ENCODE measurements around the gene TMEM151B. TPM values are rescaled to one million over a fixed set of nuclear protein-coding genes. Genes with fewer than 3 reads are reported as not detected.

TMEM151B gene
- total RNA-seq, 1 experiment from 2014 or later, result not detected

DNA sequence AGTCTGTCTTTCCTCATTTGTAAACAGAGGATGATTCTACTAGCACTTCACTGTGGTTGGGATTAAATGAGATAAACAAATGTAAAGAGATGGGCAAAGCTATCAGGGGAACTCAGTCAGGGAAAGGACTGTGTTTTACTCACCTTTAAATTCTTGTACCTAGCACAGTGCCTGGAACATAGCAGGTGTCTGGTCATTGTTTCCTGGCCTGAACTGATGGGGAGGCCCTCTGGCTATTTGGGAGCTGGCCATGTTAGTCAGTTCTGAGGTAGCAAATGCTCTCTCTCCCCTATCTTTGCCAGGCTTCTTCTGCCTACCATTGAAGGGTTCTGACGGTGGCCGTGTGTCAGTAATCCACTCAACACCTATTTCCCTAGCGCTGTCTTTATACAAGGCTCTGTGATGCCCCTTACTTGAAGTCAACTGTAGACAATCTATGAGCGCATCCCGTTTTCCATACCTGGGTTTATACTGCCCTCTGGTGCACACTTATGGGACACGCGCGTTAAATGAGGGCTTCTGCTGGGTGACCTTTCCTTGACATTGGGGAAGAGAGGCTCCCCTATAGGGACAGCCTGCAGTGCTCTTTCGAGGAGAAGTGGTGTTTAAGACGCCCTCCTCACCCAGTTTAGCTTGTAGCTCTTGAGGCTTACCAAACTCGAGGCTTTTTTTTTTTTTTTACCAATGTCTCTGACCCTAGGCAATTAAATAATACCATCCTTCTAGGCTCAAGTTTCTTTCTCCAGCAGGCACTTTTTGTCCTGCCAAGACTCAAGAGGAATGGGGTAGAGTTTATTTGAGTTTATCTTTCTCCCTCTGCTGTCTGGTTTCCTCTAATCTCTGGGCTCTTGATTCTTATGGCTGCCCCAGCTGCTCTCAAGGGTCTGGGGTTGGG lies 68.2 kb downstream of the TMEM151B start:
- peak; percentile 54 for DNase-seq (ENCODE audit: low read depth, low spot score)
- RAD21 ChIA-PET (ENCODE audit: low non-redundant PET in 1 of 2, low total read pairs in 2 of 2, uncharacterized antibody in 2 of 2, unreplicated experiment in 2 of 2), result interaction anchor here in 1 of 2 experiments (0.7 to 0.8 kb wide), 2 partner anchors 18 to 72 kb away, joined by 3 to 4 read pairs; no protein-coding TSS in a partner anchor
- H3K4me2 ChIP-seq (ENCODE audit: low read length), result no peak overlapping the region
- no peaks in the 10 kb centered on the region for H3K9me2 ChIP-seq (ENCODE audit: insufficient read depth)
- peak; percentile 97 for ATAC-seq
- no peaks in the 10 kb centered on the region for H3K4me1 ChIP-seq (ENCODE audit: control insufficient read depth in 1 of 2, insufficient read depth in 2 of 2, low read length in 2 of 2)
- BruUV-seq (replicated peaks), result no TSS peak
- no peaks in the 10 kb centered on the region for H3K36me3 ChIP-seq (ENCODE audit: control insufficient read depth in 1 of 2, insufficient read depth in 2 of 2, low read length in 2 of 2)
- H3K9ac ChIP-seq (ENCODE audit: low read length), result no peak overlapping the region
- POLR2A ChIA-PET, result interaction anchor here (2.1 kb wide), 1 partner anchor 70 kb away, joined by 6 read pairs; no protein-coding TSS in a partner anchor
- H3K9me3 ChIP-seq (ENCODE audit: control insufficient read depth in 1 of 2, insufficient read depth in 1 of 2, low read depth in 1 of 2, low read length in 2 of 2), result no peaks in the 10 kb centered on the region
- H3K27ac ChIP-seq (ENCODE audit: low read depth, low read length), result no peak overlapping the region
- H4K20me1 ChIP-seq (ENCODE audit: insufficient read depth), result no peaks in the 10 kb centered on the region
- peak; percentile 68 to 91 (median 87) for TF ChIP-seq CTCF (IDR thresholded peaks at IDR 0.05 in 2 of 3, conservative IDR thresholded peaks at IDR 0.05 in 1 of 3; ENCODE audit: borderline replicate concordance in 1 of 3, insufficient read depth in 1 of 3, low read depth in 2 of 3, low read length in 2 of 3)
- TF ChIP-seq RAD21 (IDR thresholded peaks at IDR 0.05; ENCODE audit: low read depth), result peak; percentile 95
- TF ChIP-seq YY1 (IDR thresholded peaks at IDR 0.05; ENCODE audit: extremely low read depth, insufficient replicate concordance, low read depth, low read length), result no peak
- no peak overlapping the region for H2AFZ ChIP-seq (ENCODE audit: low read depth, low read length, poor library complexity, severe bottlenecking)
- no peaks in the 10 kb centered on the region for H3K79me2 ChIP-seq (ENCODE audit: insufficient read depth, low read length)
- no peaks in the 10 kb centered on the region for H3K27me3 ChIP-seq (ENCODE audit: insufficient read depth, low read length)
- H3K4me3 ChIP-seq (replicated peaks in 1 of 2; ENCODE audit: low read depth in 1 of 2, low read length in 2 of 2), result no peak overlapping the region
- intact Hi-C loops (cut with micrococcal nuclease), result loop anchor here (1.0 to 5.0 kb wide), 4 partner anchors 70 to 242 kb away; no protein-coding TSS in a partner anchor
- CTCF ChIA-PET, result interaction anchor here (1.0 to 3.9 kb wide), 4 partner anchors 71 to 242 kb away, joined by 3 to 36 read pairs (median 4); no protein-coding TSS in a partner anchor

All from HCT116 (cell line).